ACHN (cell line): ENCODE results near the gene HHAT.
"Not testable (repeated sequence)": the region's sequence is repeated elsewhere in the genome, so short reads cannot be mapped to it uniquely, and the experiment has no call there.

Experiments
- DNase-seq: peaks from one replicate; pipeline ENCODE4 v3.0.0-alpha.2; 2015
- in situ Hi-C: cut with HindIII; loops from 2 replicates; pipeline ENCODE4 v1.10.0; 2017; ENCODE audit warnings: low sequenced_read_pairs, low pct_ligation_motif_present, low pct_unique_long_range_greater_than_20kb

The HHAT gene

DNA sequence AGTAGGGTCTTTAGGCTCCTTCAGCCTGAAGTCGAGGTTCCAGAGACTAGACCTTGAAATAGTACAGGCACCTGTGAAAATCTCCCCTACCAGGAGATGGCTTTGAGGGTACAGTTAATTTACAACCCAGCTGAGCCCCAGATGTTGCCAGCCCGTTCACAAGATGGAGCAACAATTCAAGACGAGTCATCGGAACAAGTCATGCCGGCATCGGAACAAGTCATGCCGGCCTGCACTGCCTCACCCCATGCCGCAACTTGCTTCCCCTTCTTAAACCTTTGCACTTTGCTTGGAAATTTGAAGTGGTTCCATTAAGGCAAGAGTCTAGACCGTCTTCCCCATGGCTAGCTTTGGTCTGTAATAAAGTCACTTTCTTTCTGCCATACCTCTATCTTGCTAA lies 16.0 kb downstream of the HHAT start:
- in situ Hi-C loops, result no loop called here

DNA sequence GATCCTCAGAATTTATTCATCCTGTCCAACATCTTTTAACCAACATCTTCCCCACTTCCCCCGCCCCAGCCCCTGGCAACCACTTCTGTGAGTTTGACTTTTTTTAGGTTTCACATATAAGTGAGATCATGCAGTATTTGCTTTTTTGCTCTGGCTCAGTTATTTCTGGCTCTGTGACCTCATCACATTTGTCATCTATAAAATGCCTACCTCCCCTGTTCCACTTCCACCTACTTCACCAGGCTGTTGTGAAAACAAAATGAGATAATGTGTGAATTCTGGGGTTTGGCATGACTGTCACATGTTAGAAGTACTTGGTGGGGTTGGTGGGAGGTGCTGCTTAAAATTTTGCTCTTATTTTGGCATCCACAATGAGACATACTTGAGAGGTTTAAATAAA lies 18.4 kb downstream of the HHAT start:
- DNase-seq, result peak; percentile 20
- in situ Hi-C loops, result no loop called here

More for the DNA sequence above, 16.0 kb downstream of the HHAT start:
- DNase-seq, result no peak

DNA sequence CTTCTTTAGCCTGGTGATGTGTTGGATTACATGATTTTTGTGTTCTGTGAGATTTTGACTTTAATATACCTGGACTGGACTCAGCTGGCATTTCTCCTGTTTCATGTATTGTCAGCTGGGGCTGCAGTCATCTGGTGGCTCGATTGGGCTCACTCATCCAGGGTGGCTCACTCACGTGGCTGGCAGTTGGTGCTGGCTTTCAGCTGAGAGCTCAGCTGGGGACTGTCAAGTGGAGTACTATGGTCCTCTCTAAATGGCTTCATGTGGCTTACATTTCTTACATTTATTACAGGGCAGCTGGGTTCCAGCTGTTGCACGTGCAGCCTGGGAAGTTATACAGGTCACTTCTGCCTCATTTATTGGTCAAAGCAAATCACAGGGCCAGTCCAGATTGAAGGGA lies 22.8 kb downstream of the HHAT start:
- no peak for DNase-seq
- in situ Hi-C loops, result no loop called here

DNA sequence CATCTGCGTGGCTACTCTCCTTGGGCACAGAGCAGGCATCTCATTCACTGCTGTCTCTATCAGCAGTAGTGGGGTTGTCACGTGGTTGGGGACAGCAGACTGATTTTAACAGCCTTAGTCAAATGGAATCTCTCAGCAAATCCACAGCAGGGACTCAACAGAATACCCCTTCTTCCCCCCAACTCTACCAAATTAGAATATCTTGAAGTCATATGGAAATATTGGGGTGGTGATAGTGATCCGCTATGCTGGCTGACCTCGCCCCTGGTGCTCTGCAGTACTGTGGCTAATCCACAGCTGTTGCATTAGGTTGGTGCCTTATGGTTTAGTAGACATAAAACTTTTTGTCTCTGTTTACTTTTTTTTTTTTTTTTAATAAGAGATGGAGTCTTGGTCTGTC lies 23.9 kb downstream of the HHAT start:
- in situ Hi-C loops, result no loop called here
- no peak for DNase-seq

DNA sequence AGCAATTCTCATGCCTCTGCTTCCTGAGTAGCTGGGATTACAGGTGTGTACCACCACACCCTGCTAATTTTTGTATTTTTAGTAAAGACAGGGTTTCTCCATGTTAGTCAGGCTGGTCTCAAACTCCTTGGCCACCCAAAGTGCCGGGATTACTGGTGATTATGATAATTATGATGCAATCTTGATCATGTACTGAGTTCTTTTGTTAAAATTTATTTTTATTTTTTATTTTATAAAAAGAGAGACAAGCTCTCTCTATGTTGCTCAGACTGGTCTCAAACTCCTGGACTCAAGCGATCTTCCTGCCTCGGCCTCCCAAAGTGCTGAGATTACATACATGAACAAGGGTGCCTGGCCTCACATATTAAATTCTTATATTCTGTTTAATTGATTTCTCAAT lies 25.6 kb downstream of the HHAT start:
- in situ Hi-C loops, DNase-seq: not testable (repeated sequence)

DNA sequence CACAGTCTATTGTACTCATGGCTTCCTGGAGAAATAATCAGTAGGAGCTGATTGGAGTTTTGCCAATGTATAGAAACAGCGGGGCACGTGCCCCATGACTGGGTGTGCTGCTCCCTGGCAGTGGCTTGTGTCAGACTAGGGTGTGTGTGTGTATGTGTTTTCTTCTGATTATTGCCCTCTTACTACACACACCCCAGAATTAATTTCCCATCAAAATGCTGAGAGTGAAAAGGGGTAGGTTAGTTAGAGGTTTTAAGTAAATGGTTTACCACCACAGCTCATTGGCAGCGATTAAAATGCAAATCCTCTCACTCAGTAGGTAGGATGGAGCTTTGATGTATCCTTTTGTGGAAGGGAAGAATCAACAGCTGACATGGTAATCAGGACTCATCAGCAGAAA lies 29.9 kb downstream of the HHAT start:
- in situ Hi-C loops, result no loop called here
- DNase-seq, result no peak

DNA sequence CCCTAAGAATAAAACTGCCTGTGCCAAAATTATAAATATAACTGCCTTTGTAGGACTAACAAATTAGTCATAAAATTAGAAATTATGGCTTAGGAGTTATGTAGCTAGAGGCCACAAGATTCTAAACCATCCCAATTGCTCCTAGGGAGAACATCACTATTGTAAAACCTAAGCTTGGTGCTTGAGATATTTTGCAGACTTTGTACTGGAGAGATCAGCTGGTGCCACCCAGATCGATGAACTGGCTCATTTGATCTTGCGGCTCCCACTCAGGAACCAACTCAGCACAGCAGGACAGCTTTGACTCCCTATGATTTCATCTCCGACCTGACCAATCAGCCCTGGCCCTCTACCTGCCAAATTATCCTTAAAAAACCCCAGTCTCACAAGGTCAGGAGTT lies 30.6 kb downstream of the HHAT start:
- in situ Hi-C loops, result no loop called here
- no peak for DNase-seq

DNA sequence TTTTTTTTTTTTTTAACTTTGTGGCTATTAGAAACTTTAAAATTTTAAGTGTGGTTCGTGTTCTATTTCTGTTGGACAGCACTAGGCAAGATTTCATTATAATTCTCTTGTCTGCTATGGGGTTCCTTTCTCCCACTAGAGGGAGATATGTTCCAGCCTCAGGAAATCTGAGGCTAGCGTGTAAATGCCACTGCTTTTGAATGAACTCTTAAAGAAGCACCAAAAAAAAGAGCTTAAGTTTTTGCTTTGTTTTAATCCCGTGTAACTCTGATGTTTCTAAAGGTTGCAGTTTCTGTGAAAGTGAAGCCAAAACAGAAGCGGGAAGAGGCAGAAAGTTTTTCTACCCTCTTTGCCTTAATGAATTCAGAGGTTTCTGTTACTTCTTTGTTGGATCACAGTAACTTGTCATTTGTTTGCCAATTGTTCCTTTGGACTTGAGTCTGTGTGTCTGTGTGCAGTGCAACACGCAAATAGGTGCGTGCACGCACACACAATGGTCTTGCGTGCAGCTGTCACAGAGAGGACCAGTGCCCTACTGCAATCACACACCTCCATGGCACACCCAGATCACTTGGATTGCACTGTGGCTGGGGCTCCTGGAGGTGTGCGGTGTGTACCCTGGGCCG lies 32.3 kb downstream of the HHAT start:
- DNase-seq, result peak; percentile 67
- in situ Hi-C loops, result no loop called here

DNA sequence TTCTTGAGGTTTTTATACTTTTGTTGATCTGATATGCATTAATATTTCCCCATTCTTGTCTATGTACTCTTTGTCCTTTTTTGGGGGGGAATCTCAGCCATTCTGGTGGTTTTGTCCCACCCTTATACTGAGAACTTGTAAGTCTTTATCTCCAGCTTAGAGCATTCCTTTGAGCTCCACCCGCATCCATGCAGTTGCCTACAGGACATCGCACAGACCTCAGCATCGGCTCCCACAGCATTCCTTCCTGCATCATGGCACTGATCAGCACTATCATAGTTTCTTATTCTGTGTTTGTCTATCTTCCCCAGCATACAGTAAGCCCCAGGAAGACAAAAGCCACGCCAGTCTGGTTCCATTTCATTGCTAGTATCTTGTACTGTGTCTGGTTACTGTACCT lies 33.0 kb downstream of the HHAT start:
- in situ Hi-C loops, result no loop called here
- no peak for DNase-seq

DNA sequence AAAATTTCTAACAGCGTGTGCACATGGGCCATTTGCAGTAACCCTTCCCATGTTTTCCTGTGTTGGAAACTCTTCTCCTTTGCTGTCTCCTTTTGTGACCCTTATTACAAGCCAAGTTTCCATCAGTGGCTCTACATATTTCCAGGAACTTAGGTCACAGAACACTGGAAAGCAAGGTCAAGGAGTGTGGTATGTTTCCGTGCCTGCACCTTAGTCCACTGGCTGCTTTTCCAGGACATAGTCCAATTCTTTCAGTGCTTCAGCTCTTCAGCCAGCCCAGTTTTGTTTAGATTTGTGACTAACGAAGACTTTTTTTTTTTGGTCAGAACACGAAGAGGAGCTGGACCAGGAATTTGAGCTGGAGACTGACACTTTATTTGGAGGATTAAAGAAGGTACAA lies 33.8 kb downstream of the HHAT start:
- DNase-seq, result no peak
- in situ Hi-C loops, result no loop called here

DNA sequence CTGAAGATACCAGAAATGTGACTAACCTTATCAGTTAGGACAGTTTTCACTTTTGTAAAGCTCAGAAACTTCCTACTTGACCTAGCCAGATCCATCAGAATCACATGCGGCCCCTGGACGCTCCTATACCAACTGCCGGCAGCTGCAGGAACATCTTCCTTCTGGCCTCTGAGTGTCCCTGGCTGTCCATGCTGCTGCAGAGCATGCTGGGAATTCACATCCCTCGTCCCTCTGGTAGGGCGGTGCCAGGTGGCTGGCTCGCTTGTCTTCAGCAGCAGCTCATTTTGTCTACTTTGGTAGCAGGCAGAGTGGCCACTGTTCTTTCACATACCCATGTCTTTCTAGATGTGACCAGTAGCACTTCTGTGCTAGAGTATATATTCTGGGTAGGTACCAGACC lies 34.4 kb downstream of the HHAT start:
- no peak for DNase-seq
- in situ Hi-C loops, result no loop called here

DNA sequence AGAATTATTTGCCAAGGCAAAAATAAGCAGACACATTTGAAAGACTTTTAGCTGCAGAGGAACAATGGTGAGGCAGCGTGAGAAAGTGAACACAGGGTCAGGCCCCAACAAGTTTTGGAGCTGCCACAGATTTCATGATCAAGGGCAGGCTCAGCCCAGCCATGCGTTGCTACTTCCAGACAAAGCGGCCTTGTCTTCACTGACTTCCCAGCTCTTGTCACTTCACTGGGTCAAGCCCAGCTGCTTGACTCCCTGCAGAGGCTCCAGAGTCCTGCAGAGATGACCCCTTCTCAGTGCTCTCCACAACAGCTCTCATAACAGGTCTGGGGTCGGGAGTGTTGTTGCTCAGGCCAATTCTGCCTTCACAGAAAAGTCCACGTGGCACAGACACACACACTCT lies 35.8 kb downstream of the HHAT start:
- no peak for DNase-seq
- in situ Hi-C loops, result no loop called here

DNA sequence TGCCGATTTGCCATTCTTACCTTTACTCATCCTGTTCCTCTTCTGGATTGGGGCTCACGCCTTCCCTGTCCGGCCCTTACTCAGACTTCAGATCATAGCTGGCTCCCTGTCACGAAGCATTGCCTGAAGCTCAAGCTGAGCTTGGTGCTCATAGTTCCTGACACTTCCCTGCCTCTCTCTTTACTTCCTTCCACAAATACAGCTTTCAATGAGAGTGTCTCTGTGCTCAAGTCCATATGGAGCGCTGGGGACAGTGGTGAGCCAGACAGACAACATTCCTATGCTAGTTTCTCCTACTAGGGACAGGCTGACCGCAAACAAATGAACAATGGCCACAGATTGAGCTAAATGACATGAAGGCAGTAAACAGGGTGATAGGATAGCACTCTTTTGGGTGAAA lies 38.1 kb downstream of the HHAT start:
- no peak for DNase-seq
- in situ Hi-C loops, result no loop called here

DNA sequence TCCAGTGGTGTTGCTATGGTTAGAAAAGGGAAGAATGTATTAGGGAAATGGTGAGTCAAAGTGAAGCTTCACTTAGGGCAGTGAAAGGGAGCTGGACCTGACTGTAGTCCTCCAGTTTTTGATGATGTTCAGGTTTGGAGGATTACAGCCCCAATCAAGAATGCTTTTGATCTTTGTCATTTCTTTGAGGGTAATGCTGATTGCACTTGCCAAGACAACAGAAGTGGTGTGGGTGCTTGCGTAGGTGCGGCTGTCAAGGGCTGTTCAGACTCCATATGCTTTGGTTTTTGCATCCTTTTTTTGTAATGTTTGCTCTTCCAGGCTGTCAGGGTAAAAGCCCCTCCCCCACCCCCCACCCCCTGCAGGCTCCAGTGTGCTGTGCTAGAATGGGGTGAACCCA lies 38.9 kb downstream of the HHAT start:
- in situ Hi-C loops, result no loop called here
- DNase-seq, result no peak

DNA sequence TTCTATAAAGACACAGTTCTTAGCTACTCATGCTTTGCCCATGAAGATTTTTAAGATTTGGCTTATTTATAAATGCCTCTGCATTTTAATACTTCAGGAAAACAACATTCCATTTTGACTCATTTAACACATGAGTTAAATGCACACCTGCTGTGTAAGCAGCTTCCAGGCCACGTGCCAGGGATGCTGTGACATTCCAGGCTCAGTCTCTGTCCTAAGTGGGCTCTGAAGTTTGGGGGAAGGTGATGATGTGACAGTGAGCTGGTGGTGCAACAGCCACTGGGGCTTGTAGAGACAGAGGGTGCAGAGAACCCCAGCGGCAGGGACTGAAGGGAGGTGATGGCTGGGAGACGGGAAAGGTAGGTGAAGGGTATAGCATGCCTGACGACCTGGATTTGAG lies 40.7 kb downstream of the HHAT start:
- in situ Hi-C loops, result no loop called here
- DNase-seq, result no peak

DNA sequence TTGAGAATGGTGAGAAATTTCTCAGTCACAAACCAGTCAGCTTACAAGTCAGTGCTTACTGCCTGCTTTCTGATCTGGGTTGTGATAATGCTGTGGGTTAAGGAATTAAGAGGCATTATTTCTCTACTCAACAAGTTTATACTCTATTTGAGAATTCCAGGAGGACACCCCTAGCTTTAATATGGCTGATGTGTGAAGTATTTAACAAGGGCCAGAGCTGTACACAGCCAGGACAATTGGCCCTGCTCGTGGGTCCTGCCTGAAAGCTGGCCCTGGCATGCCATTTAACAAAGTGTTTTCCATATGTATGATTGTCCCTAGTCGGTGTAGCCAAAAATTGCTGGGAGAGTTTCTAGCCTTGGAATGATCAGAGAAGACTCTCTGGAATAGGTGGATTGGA lies 43.2 kb downstream of the HHAT start:
- in situ Hi-C loops, result no loop called here

DNA sequence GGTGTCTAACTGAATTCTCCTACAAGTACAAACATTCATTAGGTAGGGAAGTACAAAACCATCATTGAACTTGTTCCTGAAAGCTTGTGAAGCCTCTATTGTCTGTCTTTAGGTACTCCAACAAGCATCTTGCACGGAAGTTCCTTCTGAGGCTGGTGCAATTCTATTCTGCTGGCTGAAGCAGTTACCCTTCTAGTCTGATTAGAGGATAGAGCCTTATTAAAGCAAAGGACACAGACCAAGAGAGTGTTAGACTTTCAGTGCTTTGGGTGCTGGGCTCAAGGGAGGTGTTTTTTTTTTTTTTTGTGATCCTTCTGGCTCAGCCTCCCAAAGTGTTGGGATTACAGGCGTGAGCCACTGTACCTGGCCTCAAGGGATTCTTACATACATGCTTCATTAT lies 43.8 kb downstream of the HHAT start:
- in situ Hi-C loops, result no loop called here
- no peak for DNase-seq

More for the DNA sequence above, 43.2 kb downstream of the HHAT start:
- DNase-seq, result no peak

DNA sequence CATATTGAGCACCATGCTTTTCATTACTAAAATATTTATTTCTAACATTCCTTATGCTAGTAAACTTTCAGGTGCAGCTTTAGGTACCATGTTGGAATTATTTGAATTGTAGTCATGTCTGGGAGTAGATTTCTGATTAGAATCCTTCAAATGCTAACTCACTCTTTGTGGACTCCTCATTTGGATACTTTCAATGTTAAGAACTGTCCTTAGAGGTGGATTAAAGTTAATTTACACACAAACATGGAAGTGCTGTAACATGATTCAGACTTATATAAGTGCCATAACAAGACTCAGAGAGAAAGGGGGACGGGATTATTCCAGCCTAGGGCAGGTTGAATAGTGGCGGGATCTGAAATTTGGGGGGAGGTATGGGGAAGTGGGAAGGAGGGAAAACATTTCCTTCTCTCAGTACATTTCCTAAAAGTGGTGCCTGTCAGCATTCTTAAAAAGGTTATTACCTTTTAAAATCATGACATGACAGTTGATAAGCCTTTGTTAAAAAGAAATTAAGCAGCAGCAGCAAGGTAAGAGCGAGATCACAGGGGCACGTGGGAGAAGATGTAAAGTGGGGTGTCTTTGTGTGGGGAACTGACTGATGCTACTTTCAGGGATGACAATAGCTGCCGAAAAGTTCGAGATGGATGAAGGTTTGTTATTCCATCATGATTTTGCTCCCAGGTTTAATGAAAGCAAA lies 44.4 kb downstream of the HHAT start:
- in situ Hi-C loops, result no loop called here

DNA sequence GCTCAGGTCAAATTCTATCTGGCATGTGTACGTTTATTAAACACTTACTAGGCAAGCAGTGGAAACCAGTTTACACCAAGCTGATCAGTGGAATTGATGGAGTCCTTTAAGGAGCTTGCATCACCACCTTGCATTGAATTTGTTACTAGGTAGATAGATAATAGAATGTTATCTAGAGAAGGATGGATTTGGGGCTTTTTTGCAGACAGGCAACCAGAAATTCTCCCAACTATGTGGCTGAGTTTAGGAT lies 44.9 kb downstream of the HHAT start:
- in situ Hi-C loops, result no loop called here
- DNase-seq, result no peak

More for the DNA sequence above, 44.4 kb downstream of the HHAT start:
- no peak for DNase-seq

DNA sequence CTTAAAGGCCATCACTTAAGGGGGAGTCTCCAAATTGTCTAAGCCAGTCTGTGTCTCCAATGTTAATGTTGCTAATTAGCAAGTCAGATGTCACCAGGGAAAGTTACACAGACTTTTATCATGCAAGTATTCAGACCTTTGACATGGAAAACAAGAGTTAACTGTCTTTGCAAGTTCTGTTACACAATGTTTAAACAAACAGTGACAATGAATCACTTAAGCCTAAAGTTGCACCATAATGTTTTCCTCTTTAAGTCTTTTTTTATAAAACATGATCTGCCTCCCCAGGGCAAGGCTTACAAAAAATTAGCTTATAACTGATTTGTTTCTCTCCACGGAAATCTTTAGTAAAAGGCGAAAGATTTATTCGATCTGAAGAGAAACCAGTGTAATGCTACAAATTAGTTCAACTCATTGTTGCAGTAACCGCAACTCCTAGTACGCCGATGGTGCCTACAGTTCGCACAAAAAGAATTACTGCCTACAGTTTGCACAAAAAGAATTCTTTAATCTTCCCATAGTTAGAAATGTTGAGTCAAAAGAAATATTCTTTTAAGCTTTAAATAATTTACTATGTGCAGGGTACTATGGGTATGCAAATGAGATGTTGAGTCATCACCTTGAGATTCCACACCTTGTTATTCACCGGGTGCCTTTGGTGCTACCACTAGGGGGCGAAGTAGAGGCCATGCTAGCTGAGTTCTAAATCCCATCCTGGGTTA lies 45.3 kb downstream of the HHAT start:
- in situ Hi-C loops, result no loop called here
- DNase-seq, result peak; percentile 99
